NOMO-1 treated with DMSO at 0.1 percent for 48 hours (cell line): ENCODE results near the gene DGUOK.

Experiments used
- DNase-seq: peaks from one replicate; lab custom pipeline; 2025; ENCODE audit not compliant: unreplicated experiment; lab: John Stamatoyannopoulos, UW

The DGUOK gene

DNA sequence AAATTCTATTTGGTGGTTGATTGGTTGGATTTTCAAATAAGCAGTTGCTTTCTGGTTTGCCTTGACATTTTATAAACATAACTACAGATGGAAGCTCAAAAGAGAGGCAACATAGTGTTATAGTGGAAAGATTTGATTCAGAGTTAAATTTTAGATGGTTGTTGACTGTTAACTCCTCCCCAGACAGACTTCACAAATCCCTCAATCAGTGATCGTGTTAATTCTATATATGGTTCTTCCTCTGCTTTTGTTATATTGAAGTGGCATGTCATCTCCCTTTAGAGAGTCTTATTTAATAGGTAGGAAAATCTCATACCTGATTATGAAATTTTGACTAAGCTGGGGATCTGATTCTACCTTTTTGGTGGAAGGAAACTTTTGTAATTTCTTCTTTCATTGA is 19.5 kb downstream of the DGUOK start:
- no peak for DNase-seq

DNA sequence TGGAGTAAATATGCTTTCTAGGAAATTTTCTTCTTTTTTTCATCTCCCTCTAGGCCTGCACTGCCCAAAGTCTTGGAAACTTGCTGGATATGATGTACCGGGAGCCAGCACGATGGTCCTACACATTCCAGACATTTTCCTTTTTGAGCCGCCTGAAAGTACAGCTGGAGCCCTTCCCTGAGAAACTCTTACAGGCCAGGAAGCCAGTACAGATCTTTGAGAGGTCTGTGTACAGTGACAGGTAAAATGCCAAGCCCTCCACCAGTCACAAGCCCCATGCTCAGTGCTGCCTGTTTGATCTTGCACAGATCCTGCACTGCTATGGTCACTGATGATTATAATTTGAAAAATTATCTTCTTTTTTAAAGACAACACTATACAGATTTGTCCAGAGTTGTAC is 20.0 kb downstream of the DGUOK start:
- no peak for DNase-seq

DNA sequence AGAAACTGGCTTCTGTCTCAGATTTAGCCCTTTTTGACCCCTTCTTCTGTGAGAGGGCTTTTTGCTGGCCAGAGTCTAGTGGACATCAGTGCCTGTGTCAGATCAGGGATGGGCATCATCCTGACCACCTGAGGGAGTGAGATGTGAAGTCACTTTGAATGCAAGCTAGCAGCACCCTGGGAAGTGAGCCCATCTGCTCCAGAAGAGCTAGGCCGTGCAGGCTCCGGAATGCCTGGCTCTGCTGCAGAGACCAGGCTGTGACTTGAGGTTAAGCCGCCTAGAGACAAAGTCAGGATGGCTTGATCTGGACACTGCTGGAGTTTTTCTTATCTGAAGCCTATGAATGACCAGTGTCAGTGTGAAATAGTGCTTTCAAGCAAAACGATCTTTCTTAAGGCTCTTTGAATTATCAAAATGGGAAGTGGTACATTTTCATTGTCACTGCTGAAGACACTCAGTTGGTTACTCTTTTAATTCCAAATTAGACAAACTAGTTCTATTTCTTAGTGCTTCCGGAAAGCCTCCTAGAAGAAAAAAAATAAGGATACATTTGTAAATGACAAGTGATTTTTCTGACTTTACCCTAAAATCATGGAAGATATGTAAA is 20.8 kb downstream of the DGUOK start:
- DNase-seq: peak; percentile 36

DNA sequence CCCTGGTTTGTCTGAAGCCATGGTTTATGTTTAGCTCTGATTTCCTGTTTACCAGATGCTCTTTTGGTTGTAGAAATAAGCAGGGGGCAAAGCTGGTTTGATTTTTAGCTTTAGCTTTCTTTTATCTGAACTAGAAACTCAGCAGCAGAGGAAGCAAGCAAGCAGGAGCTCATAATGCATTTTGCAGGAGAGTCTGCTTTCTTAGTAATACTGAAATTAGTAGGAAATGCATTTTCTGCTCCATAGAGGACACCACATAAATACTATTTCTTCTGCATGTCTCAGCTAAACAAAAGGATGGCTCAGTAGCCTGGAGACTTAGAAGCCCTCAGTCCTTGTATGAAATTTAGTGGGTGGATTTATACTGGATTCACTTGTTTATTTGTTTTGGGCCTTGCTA is 23.1 kb downstream of the DGUOK start:
- DNase-seq: no peak

DNA sequence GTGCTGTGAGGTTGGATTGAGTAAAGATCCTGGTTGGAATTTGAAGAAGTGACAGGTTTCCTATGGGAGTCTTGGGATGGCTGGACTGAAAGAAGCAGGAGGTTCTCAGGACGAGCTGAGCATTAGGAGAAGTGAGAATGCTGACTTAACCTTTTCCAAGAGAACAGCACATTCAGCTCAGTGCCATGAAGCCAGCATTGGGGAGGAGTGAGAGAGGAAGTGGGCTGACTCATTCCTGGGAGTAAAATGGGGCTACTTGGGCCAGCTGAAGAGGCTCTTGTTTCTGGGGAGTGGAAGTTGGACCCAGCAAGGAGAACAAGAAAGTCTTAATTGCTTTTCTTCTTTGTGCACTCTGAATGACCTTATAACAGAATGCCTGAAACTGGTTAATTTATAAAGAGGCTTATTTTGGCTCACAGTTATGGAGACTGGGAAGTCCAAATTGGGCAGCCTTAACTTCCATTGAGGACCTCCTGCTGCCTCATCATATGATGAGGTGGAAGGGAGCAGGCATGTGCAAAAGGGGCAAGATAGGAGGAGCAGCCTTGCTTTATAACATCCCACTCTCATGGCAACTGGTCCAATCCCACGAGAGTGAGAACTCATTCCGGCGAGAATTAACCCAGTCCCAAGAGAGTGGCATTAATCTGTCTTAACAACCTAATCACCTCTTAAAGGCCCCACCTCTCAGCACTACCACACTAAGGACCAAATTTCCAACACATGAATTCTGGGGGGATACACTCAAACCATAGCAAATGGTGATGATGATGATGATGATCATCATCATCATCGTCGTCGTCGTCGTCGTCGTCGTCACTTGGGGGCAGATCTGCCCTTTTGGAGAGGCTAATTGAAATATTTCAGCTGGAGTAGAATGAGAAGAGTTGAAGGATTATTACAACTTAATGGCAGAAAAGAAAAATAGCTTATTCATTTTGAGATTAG is 26.1 kb downstream of the DGUOK start:
- peak; percentile 19 for DNase-seq

DNA sequence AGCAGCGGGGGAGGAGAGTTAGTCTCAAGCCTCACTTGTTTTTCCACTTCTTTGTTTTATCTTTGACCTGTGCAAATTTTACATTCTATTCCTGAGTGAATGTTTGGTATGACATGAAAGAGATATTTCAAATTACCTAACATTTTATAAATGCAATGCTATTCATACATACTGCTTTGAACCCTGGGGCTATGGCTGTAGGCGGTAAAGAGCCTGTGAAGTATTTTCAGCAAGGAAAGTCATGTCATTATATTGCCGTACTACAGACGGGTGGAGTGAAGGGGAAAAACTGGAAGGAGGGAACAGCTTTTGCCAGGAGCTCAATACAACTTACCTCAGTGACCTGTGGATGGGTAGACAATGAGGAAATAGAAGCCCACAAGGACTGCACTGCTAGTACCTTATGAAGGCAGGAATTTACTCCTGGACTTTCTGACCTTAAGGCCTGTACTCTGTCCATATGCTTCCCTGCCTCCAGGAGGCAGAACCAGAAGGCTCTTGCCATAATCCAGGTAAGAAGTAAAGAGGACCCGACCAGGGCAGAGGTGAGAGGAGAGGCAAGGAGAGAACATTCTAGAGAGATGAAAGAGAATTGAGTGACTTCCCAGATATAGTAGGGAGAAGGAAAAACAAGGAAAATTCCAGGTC is 29.7 kb downstream of the DGUOK start:
- DNase-seq: no peak

DNA sequence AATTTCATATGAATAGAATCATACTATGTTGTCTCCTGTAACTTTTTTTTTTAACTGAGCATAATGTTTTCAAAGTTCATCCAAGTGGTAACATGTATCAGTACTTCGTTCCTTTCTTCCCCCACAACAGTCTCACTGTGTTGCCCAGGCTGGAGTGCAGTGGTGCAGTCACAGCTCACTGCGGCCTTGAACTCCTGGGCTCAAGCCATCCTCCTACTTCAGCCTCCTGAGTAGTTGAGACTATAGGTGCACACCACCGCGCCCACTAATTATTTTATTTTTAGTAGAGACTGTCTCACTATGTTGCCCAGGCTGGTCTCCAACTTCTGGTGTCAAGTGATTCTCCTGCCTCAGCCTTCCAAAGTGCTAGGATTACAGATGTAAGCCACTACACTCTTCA is 34.6 kb downstream of the DGUOK start:
- DNase-seq: no peak

DNA sequence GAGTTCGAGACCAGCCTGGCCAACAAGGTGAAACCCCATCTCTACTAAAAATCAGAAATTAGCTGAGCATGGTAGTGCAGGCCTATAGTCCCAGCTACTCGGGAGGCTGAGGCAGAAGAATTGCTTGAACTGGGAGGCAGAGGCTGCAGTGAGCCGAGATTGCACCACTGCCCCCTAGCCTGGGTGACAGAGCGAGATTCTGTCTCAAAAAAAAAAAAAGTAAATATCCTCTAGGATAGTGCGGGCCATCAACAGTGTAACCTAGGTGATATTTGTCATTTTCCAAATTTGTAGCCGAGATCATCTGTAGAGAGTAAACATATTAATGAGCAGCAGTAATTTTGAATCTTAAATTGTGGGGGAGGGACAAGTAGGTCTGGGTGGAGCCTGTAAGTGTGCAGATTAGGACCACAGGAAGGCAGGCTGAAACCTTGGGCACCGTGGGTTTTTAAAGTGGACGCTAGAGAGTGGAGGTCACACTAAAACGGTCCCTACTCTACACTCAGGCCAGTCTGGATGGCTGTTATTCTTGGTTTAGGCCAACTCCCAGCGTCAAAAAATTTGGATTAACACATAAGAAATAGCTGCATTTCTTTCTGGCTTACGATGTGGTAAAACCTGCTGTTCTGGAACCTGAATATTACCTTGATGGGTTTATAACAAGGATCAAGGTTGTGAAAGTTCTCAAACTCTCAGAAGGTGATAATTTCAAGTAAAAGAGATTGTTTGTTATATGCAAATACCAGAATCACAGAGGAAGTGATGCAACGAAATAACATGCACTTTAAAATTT is 35.3 kb downstream of the DGUOK start:
- no peak for DNase-seq

DNA sequence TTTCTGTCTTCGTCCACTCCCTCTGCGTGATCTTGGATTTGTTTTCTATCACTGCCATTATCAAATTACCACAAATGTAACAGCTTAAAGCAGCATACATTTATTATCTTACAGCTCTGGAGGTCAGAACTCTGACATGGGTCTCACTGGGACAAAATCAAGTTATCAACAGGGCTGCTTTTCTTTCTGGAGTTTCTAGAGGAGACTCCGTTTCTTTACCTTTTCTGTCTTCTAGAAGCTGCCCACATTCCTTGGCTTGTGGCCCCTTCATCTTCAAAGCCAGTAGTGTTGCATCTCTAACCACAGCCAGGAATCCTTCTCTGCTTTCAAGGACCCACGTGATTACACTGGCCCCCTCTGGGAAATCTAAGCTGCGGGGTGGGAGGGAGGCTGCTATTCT is 36.1 kb downstream of the DGUOK start:
- DNase-seq: no peak

DNA sequence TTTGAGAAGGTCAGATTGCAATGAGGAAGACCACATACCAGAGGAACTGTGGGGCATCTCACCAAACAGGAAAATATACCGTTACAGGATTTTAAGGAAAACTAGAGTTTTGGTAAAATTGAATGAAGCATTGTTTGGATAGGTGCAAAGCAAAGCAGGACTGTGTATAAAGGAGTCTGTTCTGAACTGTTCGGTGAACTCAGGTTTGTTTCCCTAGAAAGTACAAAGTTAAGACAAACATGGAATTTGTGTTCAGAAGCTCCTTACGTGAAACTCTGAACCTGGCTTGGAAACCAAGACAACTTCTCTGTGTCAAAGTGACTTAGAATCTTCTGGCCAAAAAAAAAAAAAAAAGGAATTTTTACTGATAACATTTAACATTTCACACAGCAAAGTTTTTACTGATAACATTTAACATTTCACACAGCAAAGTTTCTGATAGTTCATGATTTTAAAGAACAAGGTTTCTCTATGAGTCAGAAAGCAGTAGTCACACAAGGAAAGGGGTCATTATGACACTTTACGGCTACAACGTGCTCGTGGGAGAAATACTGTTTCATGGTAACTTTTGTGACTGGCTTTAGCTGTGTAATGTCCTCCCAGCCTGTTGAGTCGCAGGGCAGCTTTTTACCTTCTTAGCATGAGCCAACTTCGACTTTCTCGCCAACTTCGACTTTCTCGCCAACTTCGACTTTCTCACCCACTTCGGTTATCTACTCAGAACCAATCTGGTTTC is 36.9 kb downstream of the DGUOK start:
- DNase-seq: peak; percentile 8

DNA sequence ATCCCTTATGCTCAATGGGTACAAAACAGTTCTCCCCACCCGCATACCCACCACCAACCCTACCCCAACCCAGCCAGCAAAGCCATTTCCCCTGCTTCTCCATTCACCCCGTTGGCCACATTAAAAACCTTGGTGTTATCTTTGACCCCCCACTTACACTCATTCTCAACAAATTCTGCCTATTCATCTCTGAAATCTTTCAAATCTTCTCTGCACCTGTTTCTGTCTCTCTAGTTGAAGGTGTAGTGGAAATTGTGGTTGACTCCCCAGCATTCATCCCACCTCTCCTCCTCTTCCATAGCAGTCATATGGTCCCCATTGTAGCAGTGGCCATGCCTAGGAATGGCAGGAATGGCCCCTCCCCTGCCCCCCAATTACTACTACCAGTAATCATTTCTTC is 37.5 kb downstream of the DGUOK start:
- DNase-seq: no peak

DNA sequence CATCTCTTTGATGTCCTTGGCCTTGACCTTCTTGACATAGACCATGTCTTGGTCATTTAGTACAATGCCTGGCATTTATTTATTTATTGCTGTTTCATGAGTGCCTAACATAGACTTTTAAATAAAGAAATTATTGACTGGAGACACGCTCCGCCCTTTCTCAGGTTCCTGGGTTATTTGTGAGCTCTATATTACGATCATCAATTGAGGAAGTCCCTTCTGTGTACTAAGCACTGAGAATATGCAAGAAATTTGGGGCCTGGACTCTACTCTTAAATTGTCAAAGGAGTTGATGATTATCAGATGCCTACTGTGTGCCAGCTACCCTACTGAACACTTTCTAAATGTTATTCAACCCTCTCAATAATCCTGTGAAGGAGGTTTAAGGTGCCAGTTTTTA is 38.4 kb downstream of the DGUOK start:
- DNase-seq: no peak

DNA sequence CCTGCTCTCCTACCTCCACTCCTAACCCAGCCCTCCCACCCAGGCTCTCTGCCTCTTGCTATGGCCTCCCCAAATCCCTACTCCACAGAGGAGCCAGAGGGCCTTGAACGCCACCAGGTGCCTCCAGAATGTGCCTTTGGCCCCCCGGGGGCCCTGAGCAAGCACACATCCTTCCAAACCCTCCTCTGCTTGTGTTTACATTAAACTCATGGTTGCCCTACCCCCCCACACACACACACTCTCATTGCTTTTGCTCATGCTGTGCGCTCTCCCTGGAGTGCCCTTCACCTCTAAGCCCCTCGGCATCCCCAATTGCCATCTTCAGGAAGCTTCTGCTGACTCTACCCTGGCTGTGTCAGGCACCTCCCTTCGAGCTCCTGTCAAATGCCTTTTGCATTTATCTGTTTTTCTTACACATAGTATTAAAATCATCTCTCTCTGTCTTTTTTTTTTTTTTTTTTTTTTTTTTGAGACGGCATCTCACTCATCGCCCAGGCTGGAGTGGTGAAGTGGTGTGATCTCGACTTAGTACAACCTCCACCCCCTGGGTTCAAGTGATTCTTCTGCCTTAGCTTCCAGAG is 41.8 kb downstream of the DGUOK start:
- no peak for DNase-seq

DNA sequence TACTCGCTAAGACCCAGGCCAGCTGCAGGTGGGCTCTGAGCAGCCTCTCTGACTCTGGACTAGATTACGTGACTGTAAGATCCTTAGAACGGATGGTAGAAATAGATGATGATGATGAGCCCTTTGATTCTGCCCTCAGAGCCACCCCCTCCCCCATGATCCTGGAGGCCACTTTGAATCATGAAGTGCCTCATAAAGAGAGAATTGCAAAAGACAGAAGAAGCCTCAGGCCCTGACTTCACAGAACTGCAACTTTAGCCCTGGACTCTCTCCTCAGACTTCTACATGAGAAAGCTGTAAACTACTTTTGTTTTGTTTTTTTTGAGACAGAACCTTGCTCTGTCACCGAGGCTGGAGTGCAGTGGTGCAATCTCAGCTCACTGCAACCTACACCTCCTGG is 42.7 kb downstream of the DGUOK start:
- peak; percentile 24 for DNase-seq

DNA sequence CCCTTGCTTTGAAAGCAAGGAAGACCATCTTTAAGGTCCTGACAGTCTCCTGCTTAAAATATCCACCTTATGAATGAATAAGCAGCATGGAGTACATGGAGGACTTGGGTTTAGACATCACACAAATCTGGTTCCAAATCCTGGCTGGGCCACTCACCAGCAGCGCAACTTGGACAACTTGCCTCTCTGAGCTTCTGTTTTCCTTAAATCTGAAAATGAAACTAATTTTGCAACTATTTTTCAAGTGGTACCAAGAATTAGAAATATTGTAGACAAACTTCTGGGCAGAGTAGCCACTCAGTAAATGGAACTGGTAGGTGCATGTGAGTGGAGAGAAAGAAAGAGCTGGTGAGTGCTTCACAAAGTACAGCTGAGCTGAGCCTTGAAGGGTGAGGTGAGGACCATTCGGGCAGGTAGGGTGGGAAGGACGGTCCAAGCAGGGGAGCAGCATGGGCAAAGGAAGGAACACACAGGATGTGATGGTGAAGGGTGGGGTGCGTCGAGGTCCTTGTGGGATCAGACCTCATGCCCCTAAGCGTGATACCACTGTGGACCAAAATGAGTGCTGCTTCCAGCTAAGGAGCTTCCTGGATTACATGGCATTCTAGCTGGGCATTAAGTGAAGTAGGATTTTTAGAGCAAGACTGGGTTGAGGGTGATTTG is 43.6 kb downstream of the DGUOK start:
- DNase-seq: peak; percentile 7

DNA sequence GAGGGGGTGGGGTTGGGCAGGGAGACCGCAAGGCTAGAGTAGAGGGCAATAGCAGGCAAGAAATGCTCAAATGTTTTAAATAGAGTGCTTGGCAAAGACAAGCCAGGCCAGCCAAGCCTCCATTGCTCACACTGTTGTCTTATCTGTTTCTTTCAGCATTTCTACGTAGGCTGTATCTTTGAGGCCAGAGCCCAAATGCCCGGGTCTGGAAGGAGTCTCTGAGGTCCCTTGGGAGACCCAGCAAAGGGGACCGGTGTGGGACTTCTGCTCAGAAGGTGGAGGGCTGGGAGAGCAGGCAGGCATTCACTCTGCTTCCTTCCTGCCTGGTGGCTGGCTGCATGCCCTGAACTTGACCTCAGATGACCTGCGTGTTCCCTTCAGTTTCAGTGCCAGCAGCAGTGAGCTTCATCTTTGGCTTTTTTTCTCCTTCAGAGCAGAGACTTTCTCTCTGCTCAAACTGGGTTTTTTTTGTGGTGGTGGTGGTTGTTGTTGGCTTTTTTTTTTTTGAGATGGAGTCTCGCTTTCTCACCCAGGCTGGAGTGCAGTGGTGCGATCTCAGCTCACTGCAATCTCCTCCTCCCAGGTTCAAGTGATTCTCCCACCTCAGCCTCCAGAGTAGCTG is 44.3 kb downstream of the DGUOK start:
- DNase-seq: peak; percentile 65

DNA sequence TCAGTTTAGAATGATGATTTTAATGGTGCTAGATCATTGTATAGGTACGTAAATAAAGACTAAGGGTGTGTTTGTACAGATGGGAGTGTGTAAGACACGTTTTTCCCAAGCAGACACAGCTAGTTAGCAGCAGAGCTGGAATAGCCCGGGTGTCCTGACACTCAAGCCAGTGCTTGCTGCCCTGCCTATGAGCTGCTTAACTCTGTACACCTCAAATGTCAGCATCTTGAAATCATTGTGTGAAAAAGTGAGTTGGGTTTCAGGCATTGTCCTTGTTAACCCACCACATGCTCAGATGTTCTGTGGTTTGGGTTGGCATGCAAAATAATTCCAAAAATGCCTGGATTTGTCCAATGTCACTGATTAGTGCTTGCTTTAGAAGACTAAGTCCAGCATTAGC is 45.0 kb downstream of the DGUOK start:
- no peak for DNase-seq

DNA sequence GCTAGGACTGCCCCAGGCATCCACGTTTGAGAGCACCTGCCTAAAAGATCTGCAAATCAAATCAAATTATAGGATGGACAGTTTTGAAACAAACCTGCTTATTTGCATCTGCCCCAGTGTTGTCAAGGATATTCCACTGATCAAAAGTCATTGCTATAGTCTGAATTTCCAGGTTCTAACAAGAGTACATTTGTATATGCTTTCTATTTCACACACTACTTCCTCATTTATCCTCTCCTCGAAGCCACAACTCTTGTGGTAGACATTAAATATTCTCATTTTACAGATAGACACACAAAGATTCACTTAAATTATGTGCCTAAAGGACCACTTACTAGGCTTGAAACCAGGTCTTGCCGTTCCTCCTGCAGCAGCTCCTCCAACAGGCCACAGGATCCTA is 46.2 kb downstream of the DGUOK start:
- DNase-seq: peak; percentile 72

DNA sequence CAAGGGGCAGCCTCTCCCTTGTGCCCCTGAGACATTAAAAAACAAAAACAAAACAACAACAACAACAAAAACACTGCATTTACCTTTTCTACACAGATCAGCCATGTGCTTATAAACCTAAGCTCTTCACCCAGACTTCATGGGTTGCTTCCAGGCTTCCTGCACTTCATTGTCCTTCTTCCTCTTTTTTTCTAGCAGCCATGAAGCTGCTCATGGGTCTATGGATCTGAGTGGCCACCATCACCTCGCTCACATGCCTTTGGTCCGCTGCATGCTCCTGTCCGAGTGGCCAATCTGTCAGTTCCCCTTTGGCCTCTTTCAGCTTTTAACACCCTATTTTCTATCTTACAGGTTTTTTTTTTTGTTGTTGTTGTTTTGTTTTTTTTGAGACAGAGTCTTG is 49.1 kb downstream of the DGUOK start:
- peak; percentile 15 for DNase-seq
